GM18907 (cell line): ENCODE data around the gene TBCA.

ENCODE experiments used
- ATAC-seq: cut with Tn5 transposase; IDR thresholded peaks from one replicate; pipeline ENCODE4 v1.9.1; 2021; ENCODE audit warnings: mild to moderate bottlenecking, moderate library complexity; ENCODE audit not compliant: unreplicated experiment

Gene TBCA

GRCh38 chr5:77644371-77645157, 131.6 kb downstream of the TBCA start:
- ATAC-seq = no peak

- ATAC-seq = no peak
Measured at GRCh38 chr5:77643654-77644370, 132.3 kb downstream of the TBCA start.

- ATAC-seq = no peak
Measured at GRCh38 chr5:77642738-77643653, 133.1 kb downstream of the TBCA start.

- ATAC-seq = no peak
Measured at GRCh38 chr5:77641963-77642737, 134.0 kb downstream of the TBCA start.

- ATAC-seq = no peak
Measured at GRCh38 chr5:77641397-77641943, 134.7 kb downstream of the TBCA start.
